ENCODE results near the gene SLAIN1. TPM values are rescaled to one million over a fixed set of nuclear protein-coding genes. Genes with fewer than 3 reads are reported as not detected.

Gene SLAIN1
- total and polyA plus RNA-seq, 2 of the 8 experiments (the other 6 are each of a cell fraction or from before 2014, with no cell fraction given) = 35.0 to 37.7 TPM

DNA sequence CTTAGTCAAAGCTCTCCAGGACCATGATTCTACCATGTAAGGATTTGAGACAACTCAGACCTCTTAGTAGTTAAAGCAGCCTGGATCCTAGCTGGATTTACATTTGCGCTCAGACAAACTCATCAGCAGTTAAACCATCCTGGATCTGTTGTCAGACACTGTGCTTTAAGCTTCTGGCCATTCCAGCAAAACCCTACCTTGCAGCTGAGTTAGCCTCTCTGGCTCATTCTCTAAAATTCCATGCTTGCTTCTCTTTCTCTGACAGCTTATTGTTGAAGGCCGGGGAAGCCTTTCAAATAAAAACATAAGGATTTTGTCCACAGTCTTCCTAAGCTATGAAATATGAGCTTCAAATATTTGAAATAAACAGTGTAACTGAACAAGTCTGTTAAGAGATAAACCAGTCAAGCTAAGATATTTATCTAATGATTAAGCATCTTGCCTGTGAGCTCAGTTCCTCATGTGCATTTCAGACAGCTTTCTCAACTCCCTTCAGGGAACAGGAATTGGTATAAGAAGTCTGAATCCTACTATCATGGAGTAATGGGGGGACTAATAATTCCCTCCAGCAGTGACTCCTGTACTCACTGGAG is 89.3 kb downstream of the SLAIN1 start:
- Histone ChIP-seq H3K79me2 (ENCODE audit: control insufficient read depth in 1 of 2, insufficient read depth in 2 of 2, low read length in 2 of 2) (no peaks in the 10 kb centered on the region), H3K4me2 (ENCODE audit: insufficient read depth in 1 of 2, low read depth in 2 of 2, low read length in 2 of 2) (no peak overlapping the region), H2BK120ac (replicated peaks; ENCODE audit: low read depth, low read length) (no peak overlapping the region), H3K9me3 (ENCODE audit: insufficient read depth in 2 of 2, low read depth in 1 of 2, low read length in 1 of 2) (peaks cover 19 to 22% of the 10 kb centered on the region in 2 experiments), H3K79me1 (ENCODE audit: low read depth, low read length) (no peaks in the 10 kb centered on the region), H3K56ac (replicated peaks; ENCODE audit: insufficient read length, low read depth, low read length) (no peak overlapping the region), H3K4me3 (ENCODE audit: extremely low read depth in 1 of 4, insufficient read depth in 2 of 4, low read depth in 3 of 4, low read length in 4 of 4) (no peak overlapping the region), H3K27ac (ENCODE audit: low read depth, low read length) (no peak overlapping the region), H2BK20ac (ENCODE audit: low read length) (no peak overlapping the region), H4K20me1 (replicated peaks in 1 of 2; ENCODE audit: control insufficient read depth in 1 of 2, insufficient read depth in 2 of 2, low read length in 2 of 2) (no peaks in the 10 kb centered on the region), H4K5ac (ENCODE audit: insufficient read length, low read depth, low read length) (no peak overlapping the region), H3K23me2 (ENCODE audit: low read depth, low read length) (no peaks in the 10 kb centered on the region), H3K23ac (ENCODE audit: insufficient read length) (no peak overlapping the region), H3K14ac (ENCODE audit: insufficient read length) (no peak overlapping the region), H2AK5ac (ENCODE audit: low read depth, low read length) (no peak overlapping the region), H3K18ac (ENCODE audit: extremely low read depth, low read length) (no peak overlapping the region), H2BK5ac (ENCODE audit: low read depth, low read length) (no peak overlapping the region), H4K91ac (replicated peaks; ENCODE audit: insufficient read length, low read length) (no peak overlapping the region), H3K4ac (replicated peaks; ENCODE audit: insufficient read length, low read depth, low read length) (no peak overlapping the region), H3K27me3 (replicated peaks in 1 of 4; ENCODE audit: control insufficient read depth in 3 of 4, extremely low read depth in 1 of 4, insufficient read depth in 3 of 4, low read length in 3 of 4) (peaks cover 0 to 1% (median 0%) of the 10 kb centered on the region in 4 experiments; a peak in 1 of 7 replicates), H4K8ac (ENCODE audit: extremely low read depth, insufficient read depth, low read length) (no peak overlapping the region), H2BK12ac (ENCODE audit: low read depth, low read length) (no peak overlapping the region), H3K36me3 (ENCODE audit: control insufficient read depth in 2 of 4, insufficient read depth in 4 of 4, low read length in 3 of 4) (no peaks in the 10 kb centered on the region), H3K9ac (replicated peaks in 1 of 4; ENCODE audit: extremely low read depth in 1 of 4, low read depth in 3 of 4, low read length in 3 of 4) (no peak overlapping the region), H3K4me1 (replicated peaks in 1 of 4; ENCODE audit: control insufficient read depth in 3 of 4, insufficient read depth in 4 of 4, low read length in 3 of 4) (peaks cover 0 to 4% (median 0%) of the 10 kb centered on the region in 4 experiments; a peak in 1 of 7 replicates), H2BK15ac (ENCODE audit: low read length) (no peak overlapping the region), H2AFZ (ENCODE audit: low read length) (no peak overlapping the region)
- DNase-seq (ENCODE audit: low read depth in 1 of 2, low spot score in 2 of 2) = no peak
- ChIA-PET POLR2A (ENCODE audit: partially characterized antibody) (interaction anchor here (1.3 to 1.4 kb wide), 2 partner anchors 11 to 13 kb away, joined by 3 to 4 read pairs; no protein-coding TSS in a partner anchor), CTCF (ENCODE audit: partially characterized antibody) (interaction anchor here (0.7 to 8.6 kb wide), 4 partner anchors 35 to 351 kb away, joined by 3 to 78 read pairs (median 4); no protein-coding TSS in a partner anchor)
- 94% methylated on average over 2 of the region's 2 CpGs; no CpG with 5 or more reads in 1 of the 2 experiments for WGBS, 2 experiments (ENCODE audit: extremely low coverage in 1 of 2, insufficient coverage in 1 of 2, insufficient read length in 1 of 2, insufficient replicate concordance in 2 of 2, low coverage in 1 of 2, low lambda C conversion rate in 2 of 2, missing lambda C conversion rate in 1 of 2)
- FAIRE-seq = no peak
- TF ChIP-seq USF2 (IDR thresholded peaks at IDR 0.05; ENCODE audit: low read length) (no peak), SAP30 (IDR thresholded peaks at IDR 0.05; ENCODE audit: insufficient read depth, insufficient replicate concordance, low read length) (no peak), POU5F1 (IDR thresholded peaks at IDR 0.05; ENCODE audit: low read depth, low read length) (no peak), EZH2 (IDR thresholded peaks at IDR 0.05; ENCODE audit: low read depth, low read length, severe bottlenecking) (no peak), RNF2 (IDR thresholded peaks at IDR 0.05; ENCODE audit: borderline replicate concordance, low read depth, low read length, missing control alignments, poor library complexity, severe bottlenecking) (no peak), CBX5 (IDR thresholded peaks at IDR 0.05; ENCODE audit: low read depth, low read length) (no peak), HDAC2 (IDR thresholded peaks at IDR 0.05; ENCODE audit: borderline replicate concordance in 1 of 2, low read depth in 2 of 2, low read length in 2 of 2) (no peak), MAFK (IDR thresholded peaks at IDR 0.05; ENCODE audit: low read depth, low read length) (no peak), BCL11A (IDR thresholded peaks at IDR 0.05; ENCODE audit: low read depth in 2 of 2, low read length in 2 of 2) (no peak), EP300 (IDR thresholded peaks at IDR 0.05; ENCODE audit: borderline replicate concordance in 1 of 2, low read depth in 2 of 2, low read length in 2 of 2) (no peak)

Measured in H1 (cell line).